Liver (tissue), 3 donors: ENCODE results near the gene MSH3.

Source experiments
- CTCF ChIP-seq: fragments of 150-350 bp; IDR thresholded peaks from 2 replicates; pipeline ENCODE4 v1.5.1; 2017; ENCODE audit warnings: improper control_type of control experiment, low read depth, low read length; ENCODE audit not compliant: missing input control
- EGR1 ChIP-seq, 2 donors: IDR thresholded peaks; 2 replicates each; pipeline ENCODE4 v1.6.1; 2016 to 2018; ENCODE audit warnings: antibody characterized with exemption in 2 of 2, low read depth in 2 of 2
- GABPA ChIP-seq, 2 donors: IDR thresholded peaks in 1 of 2; conservative IDR thresholded peaks in 1 of 2; 2 replicates each; pipeline ENCODE4 v1.6.1; 2016; ENCODE audit warnings: antibody characterized with exemption in 2 of 2, mild to moderate bottlenecking in 1 of 2, moderate library complexity in 1 of 2
- JUND ChIP-seq, 2 donors: IDR thresholded peaks; 2 replicates each; pipeline ENCODE4 v1.6.1; 2016; ENCODE audit warnings: antibody characterized with exemption in 2 of 2
- MAX ChIP-seq: IDR thresholded peaks from 2 replicates; pipeline ENCODE4 v1.6.1; 2016; ENCODE audit warnings: antibody characterized with exemption
- REST ChIP-seq: IDR thresholded peaks from 2 replicates; pipeline ENCODE4 v1.6.1; 2016; ENCODE audit warnings: antibody characterized with exemption, mild to moderate bottlenecking
- RXRA ChIP-seq, 2 donors: IDR thresholded peaks; 2 replicates each; pipeline ENCODE4 v1.6.1; 2017 to 2018; ENCODE audit warnings: antibody characterized with exemption in 2 of 2, mild to moderate bottlenecking in 1 of 2
- YY1 ChIP-seq: IDR thresholded peaks from 2 replicates; pipeline ENCODE4 v1.6.1; 2016; ENCODE audit warnings: antibody characterized with exemption, mild to moderate bottlenecking
- donor health status: healthy.
- donor health status: healthy.

GRCh38 chr5:80689627-80690026, 35.2 kb downstream of the MSH3 start:
- no peak for TF ChIP-seq YY1
- TF ChIP-seq CTCF, result no peak
- no peak for TF ChIP-seq REST
- TF ChIP-seq JUND (IDR thresholded peaks at IDR 0.05), result no peak
- TF ChIP-seq EGR1 (IDR thresholded peaks at IDR 0.05; ENCODE audit: low read depth in 2 of 2), result no peak
- TF ChIP-seq GABPA (IDR thresholded peaks at IDR 0.05 in 1 of 2, conservative IDR thresholded peaks at IDR 0.05 in 1 of 2), result no peak
- TF ChIP-seq MAX, result no peak
- TF ChIP-seq RXRA (IDR thresholded peaks at IDR 0.05), result no peak
